WERI-Rb-1 (cell line): ENCODE measurements around the gene RAD51B.

Experiments used
- DNase-seq: peaks from one replicate; pipeline ENCODE4 v3.0.0-alpha.2; 2020
- H3K27ac ChIP-seq: fragments of 250-450 bp; sonication (Bioruptor Pico); 2 replicates; pipeline ENCODE4 v1.5.1; 2020; ENCODE audit warnings: mild to moderate bottlenecking, moderate library complexity
- H3K27me3 ChIP-seq: fragments of 250-450 bp; sonication (Bioruptor Pico); 2 replicates; pipeline ENCODE4 v1.5.1; 2021; ENCODE audit warnings: mild to moderate bottlenecking, low read depth, moderate library complexity; ENCODE audit not compliant: insufficient read depth, severe bottlenecking
- H3K36me3 ChIP-seq: fragments of 250-450 bp; sonication (Bioruptor Pico); 2 replicates; pipeline ENCODE4 v1.5.1; 2020; ENCODE audit warnings: mild to moderate bottlenecking, moderate library complexity
- H3K4me3 ChIP-seq: 2 replicates; pipeline ENCODE4 v1.5.1; 2011; ENCODE audit warnings: low read depth, mild to moderate bottlenecking, control low read depth, low read length
- H3K9me3 ChIP-seq: fragments of 250-450 bp; sonication (Bioruptor Pico); 2 replicates; pipeline ENCODE4 v1.5.1; 2021; ENCODE audit warnings: mild to moderate bottlenecking, moderate library complexity; ENCODE audit not compliant: severe bottlenecking
- TF ChIP-seq, protein P1 (sequence below): IDR thresholded peaks from 2 replicates; pipeline ENCODE4 v1.5.1; 2011; ENCODE audit warnings: low read depth, mild to moderate bottlenecking, control low read depth, inconsistent platforms, low read length

The RAD51B gene

GRCh38 chr14:68234101-68234905 lies 414.7 kb downstream of the RAD51B start:
- no peak overlapping the region for H3K4me3 ChIP-seq
- TF ChIP-seq, protein P1, sequence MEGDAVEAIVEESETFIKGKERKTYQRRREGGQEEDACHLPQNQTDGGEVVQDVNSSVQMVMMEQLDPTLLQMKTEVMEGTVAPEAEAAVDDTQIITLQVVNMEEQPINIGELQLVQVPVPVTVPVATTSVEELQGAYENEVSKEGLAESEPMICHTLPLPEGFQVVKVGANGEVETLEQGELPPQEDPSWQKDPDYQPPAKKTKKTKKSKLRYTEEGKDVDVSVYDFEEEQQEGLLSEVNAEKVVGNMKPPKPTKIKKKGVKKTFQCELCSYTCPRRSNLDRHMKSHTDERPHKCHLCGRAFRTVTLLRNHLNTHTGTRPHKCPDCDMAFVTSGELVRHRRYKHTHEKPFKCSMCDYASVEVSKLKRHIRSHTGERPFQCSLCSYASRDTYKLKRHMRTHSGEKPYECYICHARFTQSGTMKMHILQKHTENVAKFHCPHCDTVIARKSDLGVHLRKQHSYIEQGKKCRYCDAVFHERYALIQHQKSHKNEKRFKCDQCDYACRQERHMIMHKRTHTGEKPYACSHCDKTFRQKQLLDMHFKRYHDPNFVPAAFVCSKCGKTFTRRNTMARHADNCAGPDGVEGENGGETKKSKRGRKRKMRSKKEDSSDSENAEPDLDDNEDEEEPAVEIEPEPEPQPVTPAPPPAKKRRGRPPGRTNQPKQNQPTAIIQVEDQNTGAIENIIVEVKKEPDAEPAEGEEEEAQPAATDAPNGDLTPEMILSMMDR = no peak
- no peaks in the 10 kb centered on the region for H3K36me3 ChIP-seq
- DNase-seq = no peak
- no peaks in the 10 kb centered on the region for H3K9me3 ChIP-seq
- no peak overlapping the region for H3K27ac ChIP-seq
- H3K27me3 ChIP-seq = no peaks in the 10 kb centered on the region

GRCh38 chr14:68235011-68235410 lies 415.4 kb downstream of the RAD51B start:
- DNase-seq = no peak

DNA sequence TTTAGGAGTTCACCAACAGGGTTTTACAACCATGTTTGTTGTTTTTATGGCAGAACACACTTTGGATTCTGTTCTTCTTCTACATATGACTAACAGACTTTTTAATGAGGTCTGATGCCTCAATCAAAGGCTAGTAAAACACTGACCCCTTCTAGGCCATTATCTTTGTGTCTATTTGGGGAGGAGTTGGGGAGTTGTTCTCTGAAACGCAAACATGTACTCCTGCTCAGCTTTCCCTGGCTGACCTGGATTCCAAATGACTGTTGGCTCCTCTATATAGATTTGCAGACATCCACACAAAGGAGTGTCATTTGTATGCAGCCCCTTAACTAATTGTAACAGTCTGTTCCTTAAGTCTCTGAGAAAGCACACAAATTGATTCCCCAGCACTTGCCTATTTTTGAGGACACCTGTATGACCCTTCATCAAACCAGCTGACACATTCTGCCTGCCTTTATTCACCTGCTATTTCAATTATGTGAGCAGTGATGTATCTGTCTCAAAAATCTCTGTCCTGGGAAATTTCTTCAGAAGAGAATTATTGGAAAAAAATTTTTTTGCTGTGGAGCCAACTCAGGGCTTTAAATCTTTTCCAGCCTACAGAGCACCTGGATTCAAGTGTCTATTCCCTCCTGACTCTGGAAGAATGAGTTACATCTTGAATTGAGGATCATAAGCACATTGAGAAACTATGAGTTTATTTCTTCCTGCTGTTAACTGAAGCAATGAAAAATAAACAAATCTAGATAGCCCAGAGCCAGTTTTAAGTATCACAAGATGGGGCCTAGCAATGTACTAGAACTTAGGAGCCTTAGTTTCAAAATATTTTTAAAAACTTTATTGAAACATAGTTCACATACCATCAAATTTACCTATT lies 417.2 kb downstream of the RAD51B start:
- H3K36me3 ChIP-seq = no peaks in the 10 kb centered on the region
- H3K27me3 ChIP-seq = no peaks in the 10 kb centered on the region
- H3K9me3 ChIP-seq = no peaks in the 10 kb centered on the region
- no peak for DNase-seq
- H3K27ac ChIP-seq = no peak overlapping the region
- TF ChIP-seq, protein P1 = no peak
- no peak overlapping the region for H3K4me3 ChIP-seq

More at GRCh38 chr14:68235011-68235410, 415.4 kb downstream of the RAD51B start:
- H3K27ac ChIP-seq = no peak overlapping the region
- H3K36me3 ChIP-seq = no peaks in the 10 kb centered on the region
- no peaks in the 10 kb centered on the region for H3K27me3 ChIP-seq
- TF ChIP-seq, protein P1 = no peak
- H3K4me3 ChIP-seq = no peak overlapping the region
- H3K9me3 ChIP-seq = no peaks in the 10 kb centered on the region

GRCh38 chr14:68238551-68238950 lies 419.0 kb downstream of the RAD51B start:
- no peaks in the 10 kb centered on the region for H3K36me3 ChIP-seq
- TF ChIP-seq, protein P1 = no peak
- H3K4me3 ChIP-seq = no peak overlapping the region
- H3K9me3 ChIP-seq = no peaks in the 10 kb centered on the region
- H3K27me3 ChIP-seq = no peaks in the 10 kb centered on the region
- DNase-seq = no peak
- no peak overlapping the region for H3K27ac ChIP-seq

- TF ChIP-seq, protein P1 = no peak
- DNase-seq = no peak
- Histone ChIP-seq H3K27me3 (no peaks in the 10 kb centered on the region), H3K9me3 (no peaks in the 10 kb centered on the region), H3K36me3 (no peaks in the 10 kb centered on the region), H3K4me3 (no peak overlapping the region), H3K27ac (no peak overlapping the region)
Observed at GRCh38 chr14:68238976-68239375, 419.4 kb downstream of the RAD51B start.
